AG09309 (cell line): ENCODE results near the gene GRAMD4.
"Not testable (repeated sequence)": the region's sequence is repeated elsewhere in the genome, so short reads cannot be mapped to it uniquely, and the experiment has no call there.

Experiments used
- DNase-seq: peaks from one replicate; pipeline ENCODE4 v3.0.0-alpha.2; 2010; ENCODE audit warnings: low read depth
- H3K4me3 ChIP-seq: 2 replicates; pipeline ENCODE4 v1.5.1; 2011; ENCODE audit warnings: mild to moderate bottlenecking, low read depth, low read length, moderate library complexity; ENCODE audit not compliant: control insufficient read depth
- CTCF ChIP-seq: IDR thresholded peaks from 2 replicates; pipeline ENCODE4 v1.5.1; 2011; ENCODE audit warnings: mild to moderate bottlenecking, low read depth, low read length, inconsistent platforms; ENCODE audit not compliant: insufficient read depth, control insufficient read depth; ENCODE audit errors: missing control alignments

Gene GRAMD4

GRCh38 chr22:46619240-46619829 is 851 bp upstream of the GRAMD4 start:
- DNase-seq = no peak
- no peak for TF ChIP-seq CTCF
- no peak overlapping the region for H3K4me3 ChIP-seq

DNA sequence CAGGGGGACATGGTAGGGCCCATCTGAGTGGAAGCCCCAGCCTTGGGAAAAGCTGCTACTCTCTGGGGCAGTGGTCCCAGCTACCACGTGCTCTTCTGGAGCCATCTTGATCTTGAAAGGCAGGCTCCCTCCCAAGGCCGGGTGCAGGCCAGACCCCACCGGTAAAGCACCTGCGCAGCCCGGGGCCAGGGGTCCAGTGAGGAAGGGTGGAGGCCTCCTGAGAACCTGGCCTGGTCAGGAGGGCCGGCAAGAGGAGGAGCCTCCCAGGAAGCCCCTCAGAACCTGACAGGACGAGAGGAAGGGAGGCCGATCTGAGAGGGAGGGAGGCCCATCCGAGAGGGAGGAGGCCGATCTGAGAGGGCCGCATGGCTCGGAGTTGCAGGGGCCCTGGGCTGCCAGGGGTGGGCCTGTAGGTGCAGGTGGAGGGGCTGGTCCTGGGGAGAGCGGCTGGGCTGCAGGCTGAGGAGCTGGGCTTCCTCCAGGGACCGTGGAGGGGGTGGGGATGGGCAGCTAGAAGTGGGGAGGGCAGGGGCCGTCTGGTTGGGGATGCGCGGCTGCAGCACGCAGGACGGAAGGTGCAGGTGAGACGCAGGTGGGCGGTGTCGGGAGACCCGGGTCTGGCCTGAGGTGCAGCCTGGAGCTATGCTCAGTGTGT is 529 bp downstream of the GRAMD4 start:
- no peak overlapping the region for H3K4me3 ChIP-seq
- no peak for TF ChIP-seq CTCF
- no peak for DNase-seq

- DNase-seq, H3K4me3 ChIP-seq: not testable (repeated sequence)
Measured at GRCh38 chr22:46621243-46621930, 1.2 kb downstream of the GRAMD4 start.

- DNase-seq = no peak
- TF ChIP-seq CTCF = no peak
- no peak overlapping the region for H3K4me3 ChIP-seq
Measured at GRCh38 chr22:46622081-46622521, 1.9 kb downstream of the GRAMD4 start.

DNA sequence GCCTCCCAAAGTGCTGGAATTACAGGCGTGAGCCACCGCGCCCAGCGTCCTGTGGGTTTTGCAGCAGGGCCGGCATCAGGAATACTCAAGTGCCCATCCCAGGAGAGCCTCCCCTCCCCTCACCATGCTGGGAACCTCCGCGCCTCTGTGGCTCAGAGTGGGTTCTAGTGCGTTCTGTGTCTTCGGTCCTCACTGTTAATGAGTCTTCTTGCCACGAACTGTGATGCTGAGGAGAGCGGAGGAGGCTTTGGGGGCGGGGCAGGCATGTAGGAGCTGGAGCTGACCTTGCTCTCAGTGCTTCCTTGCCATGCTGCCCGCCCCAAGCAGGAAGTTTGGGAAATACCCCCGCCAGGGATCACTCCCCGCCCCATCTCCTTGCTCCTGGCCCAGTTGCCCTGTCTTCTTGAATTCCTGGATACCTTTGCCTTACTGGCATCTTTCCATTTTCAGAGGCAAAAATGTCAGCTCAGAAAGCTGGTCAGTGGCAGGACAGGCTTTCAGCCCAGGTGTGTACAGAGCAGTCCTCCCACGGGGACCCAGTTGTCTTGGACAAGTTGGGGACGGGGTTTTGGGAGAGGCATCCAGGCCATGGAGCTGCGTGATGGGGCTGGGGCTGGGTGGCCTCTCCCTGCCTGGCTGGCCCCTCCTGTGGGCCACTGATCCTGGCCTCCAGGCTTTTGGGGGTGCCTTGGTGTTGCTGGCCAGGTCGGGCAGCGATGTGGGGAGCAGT is 5.1 kb downstream of the GRAMD4 start:
- no peak for DNase-seq
- H3K4me3 ChIP-seq = no peak overlapping the region
- no peak for TF ChIP-seq CTCF

DNA sequence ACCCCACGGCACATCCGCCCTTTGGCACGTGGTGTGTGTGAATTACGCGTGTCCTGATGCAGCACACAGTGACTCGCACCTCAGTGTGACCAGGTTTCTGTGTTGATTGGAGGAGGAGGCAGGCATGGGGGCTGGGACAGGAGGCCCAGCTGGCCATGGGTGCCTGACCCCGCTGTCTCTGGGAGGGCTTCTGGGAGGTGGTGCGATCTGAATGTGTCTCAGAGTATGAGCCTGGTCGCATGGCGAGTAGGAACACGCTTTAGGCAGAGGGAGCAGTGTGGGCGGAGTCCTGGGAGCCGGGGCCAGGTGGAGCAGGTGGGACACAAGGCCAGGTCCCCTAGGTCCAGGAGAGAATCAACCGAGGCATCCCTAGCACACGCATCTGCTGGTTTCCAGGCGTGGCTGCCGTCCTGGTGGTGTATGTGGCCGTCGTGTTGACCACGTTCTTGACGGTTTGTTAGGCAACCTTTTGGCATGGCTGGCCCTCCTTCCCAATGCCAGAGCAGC is 5.7 kb downstream of the GRAMD4 start:
- H3K4me3 ChIP-seq = no peak overlapping the region
- no peak for DNase-seq
- TF ChIP-seq CTCF = no peak

- no peak overlapping the region for H3K4me3 ChIP-seq
- TF ChIP-seq CTCF = no peak
- DNase-seq = no peak
Measured at GRCh38 chr22:46626356-46626755, 6.2 kb downstream of the GRAMD4 start.
